ENCODE data around the gene LIPF.
"Not testable (repeated sequence)": the region's sequence is repeated elsewhere in the genome, so short reads cannot be mapped to it uniquely, and the experiment has no call there.

The LIPF gene

GRCh38 chr10:88657901-88658300 lies 6.3 kb upstream of the LIPF start:
- H3K4me3 ChIP-seq (ENCODE audit: low read depth, low read length): no peak overlapping the region
- no peak for TF ChIP-seq CTCF (conservative IDR thresholded peaks at IDR 0.05; ENCODE audit: low read depth, low read length)
- peak; percentile 45 for DNase-seq (ENCODE audit: low read depth)

GRCh38 chr10:88659725-88660597 lies 4.3 kb upstream of the LIPF start:
- no peak for TF ChIP-seq CTCF (conservative IDR thresholded peaks at IDR 0.05; ENCODE audit: low read depth, low read length)
- no peak for DNase-seq (ENCODE audit: low read depth)
- no peak overlapping the region for H3K4me3 ChIP-seq (ENCODE audit: low read depth, low read length)

DNA sequence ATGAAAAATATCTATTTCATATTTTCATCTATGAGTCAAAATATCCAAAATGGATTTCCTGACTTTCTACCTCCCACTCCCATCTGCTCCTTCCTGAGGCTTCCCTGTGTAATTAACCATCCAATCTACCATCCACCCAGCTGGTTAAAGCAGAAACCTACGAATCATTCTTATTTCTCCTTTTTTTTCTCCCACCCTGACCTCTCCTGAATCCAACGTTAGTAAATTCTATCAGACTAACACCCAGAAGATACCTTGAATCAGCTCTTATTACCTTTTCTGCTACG lies 3.7 kb upstream of the LIPF start:
- H3K4me3 ChIP-seq (ENCODE audit: low read depth, low read length): no peak overlapping the region
- no peak for DNase-seq (ENCODE audit: low read depth)
- TF ChIP-seq CTCF (conservative IDR thresholded peaks at IDR 0.05; ENCODE audit: low read depth, low read length): no peak

- no peak for DNase-seq (ENCODE audit: low read depth)
- no peak for TF ChIP-seq CTCF (conservative IDR thresholded peaks at IDR 0.05; ENCODE audit: low read depth, low read length)
- H3K4me3 ChIP-seq (ENCODE audit: low read depth, low read length): no peak overlapping the region
Measured at GRCh38 chr10:88661018-88661417, 3.2 kb upstream of the LIPF start.

DNA sequence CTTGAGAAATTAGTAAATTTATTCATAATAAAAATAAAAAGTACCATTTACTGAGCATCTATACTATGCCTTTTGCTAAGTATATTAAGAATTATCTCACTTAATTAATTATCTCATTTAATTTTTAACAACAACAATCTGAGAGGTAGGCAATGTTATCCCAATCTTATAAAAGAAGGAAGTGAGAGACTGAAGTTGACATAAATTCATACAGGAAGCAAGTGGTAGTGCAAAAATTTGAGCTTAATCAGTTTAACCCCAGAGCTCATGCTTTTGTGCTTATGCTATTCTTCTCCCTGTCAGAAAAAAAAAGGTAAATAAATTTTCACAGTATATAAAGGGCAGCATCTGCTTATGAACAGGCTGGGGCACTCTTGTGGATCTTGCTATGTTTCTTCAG lies 2.7 kb upstream of the LIPF start:
- no peak for TF ChIP-seq CTCF (conservative IDR thresholded peaks at IDR 0.05; ENCODE audit: low read depth, low read length)
- DNase-seq (ENCODE audit: low read depth): no peak
- no peak overlapping the region for H3K4me3 ChIP-seq (ENCODE audit: low read depth, low read length)

- DNase-seq (ENCODE audit: low read depth); H3K4me3 ChIP-seq (ENCODE audit: low read depth, low read length): not testable (repeated sequence)
Measured at GRCh38 chr10:88663153-88663552, 1.1 kb upstream of the LIPF start.

DNA sequence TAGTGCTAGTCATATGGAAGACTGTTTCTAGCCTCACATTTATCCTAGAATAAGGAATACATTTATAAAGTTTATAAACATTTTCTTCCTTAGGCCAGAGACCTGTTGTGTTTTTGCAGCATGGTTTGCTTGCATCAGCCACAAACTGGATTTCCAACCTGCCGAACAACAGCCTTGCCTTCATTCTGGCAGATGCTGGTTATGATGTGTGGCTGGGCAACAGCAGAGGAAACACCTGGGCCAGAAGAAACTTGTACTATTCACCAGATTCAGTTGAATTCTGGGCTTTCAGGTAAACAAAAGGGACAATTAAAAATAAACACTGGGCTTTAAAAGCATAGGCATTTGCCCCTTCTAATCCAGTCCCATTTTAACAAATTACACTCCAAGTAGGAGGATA lies 4.2 kb downstream of the LIPF start:
- TF ChIP-seq CTCF (conservative IDR thresholded peaks at IDR 0.05; ENCODE audit: low read depth, low read length): no peak
- H3K4me3 ChIP-seq (ENCODE audit: low read depth, low read length): no peak overlapping the region
- DNase-seq (ENCODE audit: low read depth): no peak

All from choroid plexus epithelial cell (primary cell).